OCI-LY3 (cell line): ENCODE results near the gene MAPKAP1.

Experiments
- EZH2phosphoT487 ChIP-seq: fragments of 200-600 bp; shearing (Covaris generic); IDR thresholded peaks from 2 replicates; pipeline ENCODE4 v1.6.1; 2018; ENCODE audit warnings: antibody characterized with exemption, mixed run types, low read depth
- TF ChIP-seq, protein P1 (sequence below): fragments of 200-600, 300-600 bp; sonication (generic); IDR thresholded peaks from 2 replicates; pipeline ENCODE4 v1.5.1; 2014; ENCODE audit warnings: antibody characterized with exemption, low read length, low read depth

DNA sequence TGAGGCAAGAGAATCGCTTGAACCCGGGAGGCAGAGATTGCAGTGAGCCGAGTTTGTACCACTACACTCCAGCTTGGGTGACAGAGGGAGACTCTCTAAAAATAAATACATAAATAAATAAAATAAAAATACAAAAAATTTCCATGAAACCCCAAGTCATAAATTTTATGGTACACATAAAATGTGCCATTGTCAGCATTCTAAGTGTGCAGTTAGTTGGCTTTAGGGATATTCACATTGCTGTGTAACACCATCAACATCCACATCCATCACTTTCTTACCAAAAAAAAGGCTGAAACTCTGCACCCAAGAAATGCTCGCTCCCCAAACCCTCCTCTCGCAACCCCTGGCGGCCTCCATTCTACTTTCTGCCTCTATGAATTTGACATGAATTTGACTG is 310.2 kb downstream of the MAPKAP1 start:
- TF ChIP-seq, protein P1, sequence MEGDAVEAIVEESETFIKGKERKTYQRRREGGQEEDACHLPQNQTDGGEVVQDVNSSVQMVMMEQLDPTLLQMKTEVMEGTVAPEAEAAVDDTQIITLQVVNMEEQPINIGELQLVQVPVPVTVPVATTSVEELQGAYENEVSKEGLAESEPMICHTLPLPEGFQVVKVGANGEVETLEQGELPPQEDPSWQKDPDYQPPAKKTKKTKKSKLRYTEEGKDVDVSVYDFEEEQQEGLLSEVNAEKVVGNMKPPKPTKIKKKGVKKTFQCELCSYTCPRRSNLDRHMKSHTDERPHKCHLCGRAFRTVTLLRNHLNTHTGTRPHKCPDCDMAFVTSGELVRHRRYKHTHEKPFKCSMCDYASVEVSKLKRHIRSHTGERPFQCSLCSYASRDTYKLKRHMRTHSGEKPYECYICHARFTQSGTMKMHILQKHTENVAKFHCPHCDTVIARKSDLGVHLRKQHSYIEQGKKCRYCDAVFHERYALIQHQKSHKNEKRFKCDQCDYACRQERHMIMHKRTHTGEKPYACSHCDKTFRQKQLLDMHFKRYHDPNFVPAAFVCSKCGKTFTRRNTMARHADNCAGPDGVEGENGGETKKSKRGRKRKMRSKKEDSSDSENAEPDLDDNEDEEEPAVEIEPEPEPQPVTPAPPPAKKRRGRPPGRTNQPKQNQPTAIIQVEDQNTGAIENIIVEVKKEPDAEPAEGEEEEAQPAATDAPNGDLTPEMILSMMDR, result no peak
- TF ChIP-seq EZH2phosphoT487, result no peak
